HepG2 (cell line): ENCODE data around the gene NR4A2. TPM values are rescaled to one million over a fixed set of nuclear protein-coding genes. Genes with fewer than 3 reads are reported as not detected.

Experiments
- ATAC-seq: fragments of 200-7000 bp; cut with Tn5 transposase; 3 replicates; pipeline ENCODE4 v1.9.1; 2020; ENCODE audit warnings: mild to moderate bottlenecking, moderate library complexity
- BruUV-seq: library from RNA; stranded (reverse); fragments of 400-500 nt; replicated peaks from 2 replicates; lab custom pipeline; 2021; lab: Mats Ljungman, UMichigan
- CTCF ChIA-PET: fragments of 300-600 bp; formaldehyde crosslinking; extraction: SDS; loops from one replicate; lab custom pipeline; 2021; ENCODE audit warnings: low total read pairs, inconsistent platforms, low intra/inter-chr PET ratio; lab: Yijun Ruan, JAX
- POLR2A ChIA-PET: fragments of 350-600 bp; sonication (Branson Sonifier 250); formaldehyde crosslinking; loops from one replicate; lab custom pipeline; 2020; ENCODE audit warnings: antibody characterized with exemption, inconsistent platforms; lab: Yijun Ruan, JAX
- DNase-seq: peaks from one replicate; pipeline ENCODE4 v3.0.0-alpha.2; 2015; ENCODE audit warnings: low spot score
- FAIRE-seq: peaks from 3 replicates; lab custom pipeline; 2011; peaks lifted over from hg19 to GRCh38; lab: Jason Lieb, UNC
- H2AFZ ChIP-seq: one replicate; pipeline ENCODE4 v1.6.1; 2011; ENCODE audit warnings: low read length, inconsistent platforms
- H3K27ac ChIP-seq: fragments of 300-600 bp; 3 replicates; pipeline ENCODE4 v1.8.0; 2011; ENCODE audit warnings: mixed run types, mild to moderate bottlenecking, mixed read lengths, low read length, inconsistent platforms; ENCODE audit not compliant: insufficient read depth; ENCODE audit errors: extremely low read length
- H3K27me3 ChIP-seq, 2 experiments: fragments of 200-600 bp in 1 of 2; 2 replicates in 1 of 2; 3 replicates in 1 of 2; pipeline versions ENCODE4 v1.6.0 to v1.8.0; 2011; ENCODE audit warnings: low read length in 2 of 2, mild to moderate bottlenecking in 2 of 2, moderate library complexity in 2 of 2, inconsistent platforms in 1 of 2; ENCODE audit not compliant: insufficient read depth in 2 of 2, control insufficient read depth in 1 of 2
- H3K36me3 ChIP-seq, 2 experiments: fragments of 200-600 bp in 1 of 2; replicated peaks in 1 of 2; 2 replicates in 1 of 2; 3 replicates in 1 of 2; pipeline versions ENCODE4 v1.5.1 to v1.8.0; 2011; ENCODE audit warnings: low read length in 2 of 2, inconsistent platforms in 1 of 2; ENCODE audit not compliant: insufficient read depth in 2 of 2, control insufficient read depth in 1 of 2
- H3K4me1 ChIP-seq: 2 replicates; pipeline ENCODE4 v1.5.1; 2012; ENCODE audit warnings: low read length, inconsistent platforms; ENCODE audit not compliant: insufficient read depth
- H3K4me2 ChIP-seq: 2 replicates; pipeline ENCODE4 v1.6.0; 2011; ENCODE audit warnings: low read depth, low read length, inconsistent platforms
- H3K4me3 ChIP-seq, 3 experiments: fragments of 200-600 bp in 1 of 3; sonication (generic), shearing (Covaris generic) in 1 of 3; replicated peaks in 1 of 3; 2 replicates each; pipeline ENCODE4 v1.5.1; 2011 to 2016; ENCODE audit warnings: low read length in 3 of 3, inconsistent platforms in 2 of 3, low read depth in 2 of 3, mild to moderate bottlenecking in 2 of 3, control low read depth in 1 of 3, mixed read lengths in 1 of 3; ENCODE audit not compliant: insufficient read depth in 1 of 3
- H3K79me2 ChIP-seq: one replicate; pipeline ENCODE4 v1.6.1; 2011; ENCODE audit warnings: low read length, inconsistent platforms; ENCODE audit not compliant: insufficient read depth
- H3K9ac ChIP-seq: 2 replicates; pipeline ENCODE4 v1.6.0; 2011; ENCODE audit warnings: mild to moderate bottlenecking, low read depth, low read length, inconsistent platforms; ENCODE audit not compliant: insufficient read depth
- H3K9me3 ChIP-seq: 2 replicates; pipeline ENCODE4 v1.5.1; 2012; ENCODE audit warnings: mild to moderate bottlenecking, low read length
- H4K20me1 ChIP-seq: 2 replicates; pipeline ENCODE4 v1.6.0; 2011; ENCODE audit warnings: inconsistent platforms, mild to moderate bottlenecking, low read length, moderate library complexity; ENCODE audit not compliant: insufficient read depth
- ATF7-NPFF ChIP-seq: sonication (generic); formaldehyde crosslinking; IDR thresholded peaks from 2 replicates; pipeline ENCODE4 v1.8.1; 2023; ENCODE audit warnings: mild to moderate bottlenecking, low read depth, missing genetic modification reagents, moderate library complexity
- CEBPB ChIP-seq: IDR thresholded peaks from 2 replicates; pipeline ENCODE4 v1.6.1; 2011; ENCODE audit warnings: low read depth, low read length, improper control_type of control experiment, borderline replicate concordance
- HNRNPUL1 ChIP-seq: fragments of 200-400 bp; formaldehyde crosslinking; IDR thresholded peaks from 2 replicates; pipeline ENCODE4 v1.6.1; 2017; ENCODE audit warnings: low read depth, mild to moderate bottlenecking, low read length, moderate library complexity
- PCBP2 ChIP-seq: fragments of 200-400 bp; formaldehyde crosslinking; optimal IDR thresholded peaks from 2 replicates; pipeline ENCODE3; 2018; ENCODE audit warnings: low read length, low read depth; ENCODE audit not compliant: poor library complexity, severe bottlenecking
- PHF5A ChIP-seq: IDR thresholded peaks from one replicate; pipeline ENCODE4 v1.6.1; 2018; ENCODE audit warnings: low read depth, missing genetic modification reagents; ENCODE audit not compliant: unreplicated experiment
- POLR2AphosphoS5 ChIP-seq: IDR thresholded peaks from 2 replicates; pipeline ENCODE4 v1.6.1; 2012; ENCODE audit warnings: low read depth, low read length
- RAD51 ChIP-seq: fragments of 450-650 bp; IDR thresholded peaks from 2 replicates; pipeline ENCODE4 v1.6.1; 2016; ENCODE audit warnings: borderline replicate concordance
- SPEN ChIP-seq: sonication (generic); formaldehyde crosslinking; IDR thresholded peaks from 2 replicates; pipeline ENCODE4 v1.5.1; 2020; ENCODE audit warnings: low read depth, mild to moderate bottlenecking, missing genetic modification reagents
- ZFP41 ChIP-seq: sonication (generic); formaldehyde crosslinking; IDR thresholded peaks from 2 replicates; pipeline ENCODE4 v1.4.0; 2020; ENCODE audit warnings: mild to moderate bottlenecking, missing genetic modification reagents, borderline replicate concordance
- ZMYM4 ChIP-seq: sonication (generic); formaldehyde crosslinking; IDR thresholded peaks from 2 replicates; pipeline ENCODE4 v1.8.1; 2023; ENCODE audit warnings: mild to moderate bottlenecking, missing genetic modification reagents
- ZNF253 ChIP-seq: sonication (generic); formaldehyde crosslinking; IDR thresholded peaks from 2 replicates; pipeline ENCODE4 v1.8.0; 2022; ENCODE audit warnings: mild to moderate bottlenecking, missing genetic modification reagents, borderline replicate concordance
- ZNF33B ChIP-seq: sonication (generic); formaldehyde crosslinking; IDR thresholded peaks from 2 replicates; pipeline ENCODE4 v1.5.1; 2020; ENCODE audit warnings: mild to moderate bottlenecking, missing genetic modification reagents
- ZNF441 ChIP-seq: sonication (generic); formaldehyde crosslinking; IDR thresholded peaks from 2 replicates; pipeline ENCODE4 v1.7.0; 2021; ENCODE audit warnings: missing genetic modification reagents, borderline replicate concordance
- ZNF720 ChIP-seq: sonication (generic); formaldehyde crosslinking; IDR thresholded peaks from 2 replicates; pipeline ENCODE4 v1.4.0; 2020; ENCODE audit warnings: missing genetic modification reagents
- WGBS: methylation state at CpG from one replicate; pipeline ENCODE4 v1.1.6; 2017; ENCODE audit warnings: low lambda C conversion rate; 5-methylcytosine and 5-hydroxymethylcytosine counted together
- in situ Hi-C: cut with HindIII; loops from 2 replicates; pipeline ENCODE4 v1.10.0; 2017; ENCODE audit warnings: low pct_unique_long_range_greater_than_20kb; ENCODE audit not compliant: extremely low pct_ligation_motif_present
- intact Hi-C: fragments of 100-400 bp; cut with micrococcal nuclease; formaldehyde crosslinking; loops from one replicate; pipeline ENCODE4 v1.10.0; 2022; ENCODE audit not compliant: unreplicated experiment
- polyA plus RNA-seq, 8 experiments: library from polyadenylated mRNA; depleted of rRNA in 3 of 8; stranded (reverse) in 7 of 8; unstranded in 1 of 8; fragments of >200 nt; fragmentation: Illumina TruSeq in 4 of 8; extraction: Trizol in 4 of 8; gene quantifications; 2 replicates each; pipeline versions ENCODE4 v1.2.1 to v1.2.3, GENCODE V29; 2011 to 2016; ENCODE audit warnings: low read depth in 4 of 8, missing spikeins in 1 of 8, mixed read lengths in 1 of 8; ENCODE audit not compliant: insufficient read depth in 1 of 8
- total RNA-seq, 5 experiments: library from RNA; depleted of rRNA; stranded (reverse); fragments of >200 nt; fragmentation: Illumina TruSeq; extraction: Trizol; gene quantifications; 2 replicates each; pipeline ENCODE4 v1.2.3, GENCODE V29; 2016; ENCODE audit warnings: low read depth in 1 of 5
- TF ChIP-seq, protein P1 (sequence below): IDR thresholded peaks from 2 replicates; pipeline ENCODE4 v1.6.1; 2016; ENCODE audit warnings: missing compliant biosample characterization, missing genetic modification reagents, borderline replicate concordance
- TF ChIP-seq, protein P2 (sequence below): sonication (generic); formaldehyde crosslinking; IDR thresholded peaks from 2 replicates; pipeline ENCODE4 v1.4.0; 2020; ENCODE audit warnings: mild to moderate bottlenecking, missing genetic modification reagents, borderline replicate concordance
- TF ChIP-seq, protein P3 (sequence below), 2 experiments: fragments of 450-650 bp in 1 of 2; sonication (generic) in 1 of 2; formaldehyde crosslinking; IDR thresholded peaks; 2 replicates each; pipeline versions ENCODE4 v1.5.0 to v1.8.0; 2020 to 2022; ENCODE audit warnings: mild to moderate bottlenecking in 1 of 2, missing genetic modification reagents in 1 of 2

The NR4A2 gene
- total and polyA plus RNA-seq, 2 of the 13 experiments (the other 11 are each of a cell fraction or from before 2014, with no cell fraction given): not detected

DNA sequence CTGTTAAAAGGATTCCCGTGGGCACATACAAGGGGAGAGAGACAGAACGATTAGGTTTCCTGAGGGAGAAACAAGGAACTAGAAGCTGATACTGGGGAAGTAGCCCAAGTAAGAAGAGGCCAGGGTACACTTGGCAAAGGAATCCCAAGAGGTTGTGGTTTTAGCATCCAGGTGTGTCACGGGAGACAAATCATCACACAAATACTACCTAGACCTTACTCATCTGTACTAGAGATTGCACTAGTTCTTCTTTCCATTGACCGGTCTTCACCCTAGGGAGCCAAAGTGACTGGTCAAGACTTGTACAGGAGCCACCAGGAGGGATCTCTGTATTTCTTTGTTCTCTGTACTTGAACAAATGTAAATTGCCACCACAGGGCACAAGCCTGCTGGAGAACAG lies 14.2 kb upstream of the NR4A2 start (continued):
- TF ChIP-seq, protein P1, sequence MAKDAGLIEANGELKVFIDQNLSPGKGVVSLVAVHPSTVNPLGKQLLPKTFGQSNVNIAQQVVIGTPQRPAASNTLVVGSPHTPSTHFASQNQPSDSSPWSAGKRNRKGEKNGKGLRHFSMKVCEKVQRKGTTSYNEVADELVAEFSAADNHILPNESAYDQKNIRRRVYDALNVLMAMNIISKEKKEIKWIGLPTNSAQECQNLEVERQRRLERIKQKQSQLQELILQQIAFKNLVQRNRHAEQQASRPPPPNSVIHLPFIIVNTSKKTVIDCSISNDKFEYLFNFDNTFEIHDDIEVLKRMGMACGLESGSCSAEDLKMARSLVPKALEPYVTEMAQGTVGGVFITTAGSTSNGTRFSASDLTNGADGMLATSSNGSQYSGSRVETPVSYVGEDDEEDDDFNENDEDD: no peak
- TF ChIP-seq ZFP41 (CRISPR knock-in tag): no peak

DNA sequence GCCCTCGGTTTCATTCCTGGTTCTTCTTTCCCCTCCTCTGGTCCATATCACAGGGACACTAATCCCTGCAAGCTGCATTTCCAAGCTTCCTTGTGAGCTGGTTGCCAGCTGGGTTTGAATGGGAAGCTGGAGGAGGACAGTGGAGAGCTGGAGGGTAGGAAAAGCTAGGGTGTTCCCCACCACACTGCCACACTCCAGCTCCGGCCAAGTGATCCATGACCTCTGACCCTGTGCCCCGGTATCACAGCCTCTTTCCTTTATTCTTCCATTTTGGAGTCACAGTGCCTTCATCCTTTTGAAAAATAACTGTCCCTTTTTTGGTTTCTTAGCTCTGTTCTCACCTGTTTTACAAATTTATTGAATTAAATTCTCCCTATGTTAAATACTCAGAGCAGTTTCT lies 13.1 kb upstream of the NR4A2 start:
- Histone ChIP-seq H3K9ac (no peak overlapping the region), H3K4me3 (no peak overlapping the region), H3K36me3 (no peaks in the 10 kb centered on the region), H2AFZ (no peak overlapping the region), H4K20me1 (no peaks in the 10 kb centered on the region), H3K27ac (no peak overlapping the region), H3K4me2 (no peak overlapping the region)
- ATAC-seq (no peak), DNase-seq (no peak)
- CTCF ChIA-PET: no interaction called here
- 9% methylated on average over 3 of the region's 3 CpGs for WGBS
- in situ Hi-C loops (loop anchor here (10.0 to 25.0 kb wide), 2 partner anchors 709 to 842 kb away; no protein-coding TSS in a partner anchor), intact Hi-C loops (no loop called here)
- POLR2A ChIA-PET: no interaction called here
- no TSS peak for BruUV-seq
- TF ChIP-seq ZNF33B (CRISPR knock-in tag) (no peak), CEBPB (no peak), PHF5A (CRISPR knock-in tag) (no peak), HNRNPUL1 (no peak), ZNF441 (no peak), RAD51 (no peak), ZMYM4 (CRISPR knock-in tag) (no peak), ZNF720 (CRISPR knock-in tag) (no peak), PCBP2 (no peak), SPEN (CRISPR knock-in tag) (no peak), ATF7-NPFF (CRISPR knock-in tag) (no peak), POLR2AphosphoS5 (no peak), ZNF253 (no peak)
- TF ChIP-seq, protein P2, sequence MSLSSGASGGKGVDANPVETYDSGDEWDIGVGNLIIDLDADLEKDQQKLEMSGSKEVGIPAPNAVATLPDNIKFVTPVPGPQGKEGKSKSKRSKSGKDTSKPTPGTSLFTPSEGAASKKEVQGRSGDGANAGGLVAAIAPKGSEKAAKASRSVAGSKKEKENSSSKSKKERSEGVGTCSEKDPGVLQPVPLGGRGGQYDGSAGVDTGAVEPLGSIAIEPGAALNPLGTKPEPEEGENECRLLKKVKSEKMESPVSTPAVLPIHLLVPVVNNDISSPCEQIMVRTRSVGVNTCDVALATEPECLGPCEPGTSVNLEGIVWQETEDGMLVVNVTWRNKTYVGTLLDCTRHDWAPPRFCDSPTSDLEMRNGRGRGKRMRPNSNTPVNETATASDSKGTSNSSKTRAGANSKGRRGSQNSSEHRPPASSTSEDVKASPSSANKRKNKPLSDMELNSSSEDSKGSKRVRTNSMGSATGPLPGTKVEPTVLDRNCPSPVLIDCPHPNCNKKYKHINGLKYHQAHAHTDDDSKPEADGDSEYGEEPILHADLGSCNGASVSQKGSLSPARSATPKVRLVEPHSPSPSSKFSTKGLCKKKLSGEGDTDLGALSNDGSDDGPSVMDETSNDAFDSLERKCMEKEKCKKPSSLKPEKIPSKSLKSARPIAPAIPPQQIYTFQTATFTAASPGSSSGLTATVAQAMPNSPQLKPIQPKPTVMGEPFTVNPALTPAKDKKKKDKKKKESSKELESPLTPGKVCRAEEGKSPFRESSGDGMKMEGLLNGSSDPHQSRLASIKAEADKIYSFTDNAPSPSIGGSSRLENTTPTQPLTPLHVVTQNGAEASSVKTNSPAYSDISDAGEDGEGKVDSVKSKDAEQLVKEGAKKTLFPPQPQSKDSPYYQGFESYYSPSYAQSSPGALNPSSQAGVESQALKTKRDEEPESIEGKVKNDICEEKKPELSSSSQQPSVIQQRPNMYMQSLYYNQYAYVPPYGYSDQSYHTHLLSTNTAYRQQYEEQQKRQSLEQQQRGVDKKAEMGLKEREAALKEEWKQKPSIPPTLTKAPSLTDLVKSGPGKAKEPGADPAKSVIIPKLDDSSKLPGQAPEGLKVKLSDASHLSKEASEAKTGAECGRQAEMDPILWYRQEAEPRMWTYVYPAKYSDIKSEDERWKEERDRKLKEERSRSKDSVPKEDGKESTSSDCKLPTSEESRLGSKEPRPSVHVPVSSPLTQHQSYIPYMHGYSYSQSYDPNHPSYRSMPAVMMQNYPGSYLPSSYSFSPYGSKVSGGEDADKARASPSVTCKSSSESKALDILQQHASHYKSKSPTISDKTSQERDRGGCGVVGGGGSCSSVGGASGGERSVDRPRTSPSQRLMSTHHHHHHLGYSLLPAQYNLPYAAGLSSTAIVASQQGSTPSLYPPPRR (CRISPR knock-in tag): no peak
- TF ChIP-seq, protein P3, sequence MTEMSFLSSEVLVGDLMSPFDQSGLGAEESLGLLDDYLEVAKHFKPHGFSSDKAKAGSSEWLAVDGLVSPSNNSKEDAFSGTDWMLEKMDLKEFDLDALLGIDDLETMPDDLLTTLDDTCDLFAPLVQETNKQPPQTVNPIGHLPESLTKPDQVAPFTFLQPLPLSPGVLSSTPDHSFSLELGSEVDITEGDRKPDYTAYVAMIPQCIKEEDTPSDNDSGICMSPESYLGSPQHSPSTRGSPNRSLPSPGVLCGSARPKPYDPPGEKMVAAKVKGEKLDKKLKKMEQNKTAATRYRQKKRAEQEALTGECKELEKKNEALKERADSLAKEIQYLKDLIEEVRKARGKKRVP (CRISPR knock-in tag; IDR thresholded peaks at IDR 0.05): no peak
- TF ChIP-seq, all 625 proteins: peak for 0
- H3K79me2 ChIP-seq: no peaks in the 10 kb centered on the region
- peaks cover 14% of the 10 kb centered on the region for H3K4me1 ChIP-seq
- peaks cover 3 to 37% of the 10 kb centered on the region in 2 experiments; a peak in 3 of 5 replicates for H3K27me3 ChIP-seq
- FAIRE-seq: no peak
- no peaks in the 10 kb centered on the region for H3K9me3 ChIP-seq
